ENCODE data around the gene ABCG8.
A peak's percentile ranks its signal among the peaks of the same experiment; 100 is the strongest.
"Not testable (repeated sequence)": the region's sequence is repeated elsewhere in the genome, so short reads cannot be mapped to it uniquely, and the experiment has no call there.

The ABCG8 gene

DNA sequence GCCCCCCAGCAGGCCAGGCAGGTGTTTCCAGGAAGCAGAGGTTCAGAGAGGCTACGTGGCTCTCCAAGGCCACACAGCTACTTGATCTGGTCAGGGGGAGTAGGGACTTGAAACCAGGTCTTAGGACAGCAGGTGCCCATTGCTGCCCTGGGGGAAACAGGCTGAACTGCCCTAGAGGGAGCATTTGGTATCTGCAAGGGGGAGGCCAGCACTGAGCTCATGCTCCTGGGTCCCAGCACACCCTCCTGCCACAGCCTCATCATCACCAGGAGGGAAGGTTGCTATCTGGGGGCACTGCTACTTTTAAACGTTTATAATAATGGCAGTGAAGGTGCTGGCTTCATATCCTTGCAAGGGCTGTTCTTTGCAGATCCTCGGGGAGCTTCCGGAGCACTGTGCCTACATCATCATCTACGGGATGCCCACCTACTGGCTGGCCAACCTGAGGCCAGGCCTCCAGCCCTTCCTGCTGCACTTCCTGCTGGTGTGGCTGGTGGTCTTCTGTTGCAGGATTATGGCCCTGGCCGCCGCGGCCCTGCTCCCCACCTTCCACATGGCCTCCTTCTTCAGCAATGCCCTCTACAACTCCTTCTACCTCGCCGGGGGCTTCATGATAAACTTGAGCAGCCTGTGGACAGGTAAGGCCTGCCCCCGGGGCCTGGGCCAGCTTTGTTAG is 36.1 kb downstream of the ABCG8 start:
- no peak for DNase-seq

DNA sequence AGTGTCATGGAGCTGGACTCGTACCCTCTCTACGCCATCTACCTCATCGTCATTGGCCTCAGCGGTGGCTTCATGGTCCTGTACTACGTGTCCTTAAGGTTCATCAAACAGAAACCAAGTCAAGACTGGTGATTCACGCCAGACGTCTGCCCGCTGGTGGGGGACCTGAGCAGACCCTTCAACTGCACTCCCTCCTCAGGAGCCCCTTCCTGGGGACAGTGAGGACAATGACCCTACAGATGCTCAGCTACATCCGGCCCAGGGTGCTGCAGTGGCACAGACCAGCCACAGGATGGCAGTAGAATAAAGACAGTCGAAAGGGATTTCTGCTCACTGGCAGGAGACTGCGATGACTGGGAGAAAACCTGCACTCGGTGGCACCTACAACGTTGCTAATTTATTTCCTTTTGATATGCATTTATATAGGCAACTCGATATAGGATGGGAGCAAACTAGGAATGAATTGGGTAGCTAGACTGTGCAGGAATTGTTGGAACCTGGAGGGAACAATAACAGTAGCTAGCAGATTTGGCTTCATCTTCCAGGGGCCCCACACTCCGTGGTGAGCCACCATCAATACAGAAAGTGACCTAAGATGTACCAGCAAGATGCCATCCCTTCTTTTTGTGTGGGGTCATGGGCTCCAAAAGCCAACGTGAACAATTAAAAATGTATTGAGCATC is 39.2 kb downstream of the ABCG8 start:
- peak; percentile 61 for DNase-seq

GRCh38 chr2:43879261-43879660 is 40.5 kb downstream of the ABCG8 start:
- DNase-seq = no peak

GRCh38 chr2:43880471-43880870 is 41.7 kb downstream of the ABCG8 start:
- no peak for DNase-seq

GRCh38 chr2:43880952-43881351 is 42.2 kb downstream of the ABCG8 start:
- DNase-seq = no peak

- DNase-seq = no peak
These were observed 43.5 kb downstream of the ABCG8 start for GRCh38 chr2:43882312-43882711.

DNA sequence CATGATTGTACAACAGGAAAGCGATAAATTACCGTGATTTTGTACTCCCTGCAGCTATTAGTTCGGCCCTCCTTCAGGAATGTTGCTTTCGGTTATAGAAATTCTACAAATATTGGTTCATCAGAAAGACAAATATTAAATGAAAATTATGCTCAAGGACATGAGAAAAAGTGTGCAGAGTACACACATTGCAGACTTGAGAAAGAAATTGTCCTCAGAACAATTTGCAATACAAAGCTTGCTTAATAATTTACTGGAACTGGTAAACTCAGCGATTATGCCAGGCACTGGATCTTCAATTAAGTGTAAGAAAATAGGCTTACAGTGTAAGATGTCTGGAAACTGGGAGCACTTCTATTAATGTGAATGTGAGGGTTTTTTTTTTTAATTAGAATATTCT is 45.9 kb downstream of the ABCG8 start:
- no peak for DNase-seq

GRCh38 chr2:43885132-43885632 is 46.4 kb downstream of the ABCG8 start:
- DNase-seq = no peak

GRCh38 chr2:43887176-43887575 is 48.4 kb downstream of the ABCG8 start:
- DNase-seq = no peak

DNA sequence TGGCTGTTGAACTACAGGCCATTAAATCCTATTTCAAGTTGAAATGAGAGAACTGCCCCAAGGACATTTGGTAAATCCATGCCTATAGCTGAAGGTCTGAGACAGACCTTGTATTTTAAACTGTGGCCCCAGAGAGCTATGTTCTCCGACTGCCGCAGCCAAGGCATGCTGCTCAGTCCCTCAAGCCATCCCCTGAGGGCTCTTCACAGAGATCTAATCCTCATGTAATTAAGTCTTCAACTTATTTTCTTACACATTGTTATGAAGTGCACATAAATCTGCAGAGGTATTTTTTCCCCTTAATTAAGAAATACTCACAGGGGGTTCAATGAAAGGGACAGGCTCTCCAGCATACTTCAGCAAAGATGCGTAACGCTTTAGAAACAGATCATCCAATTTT is 50.6 kb downstream of the ABCG8 start:
- DNase-seq = no peak

DNA sequence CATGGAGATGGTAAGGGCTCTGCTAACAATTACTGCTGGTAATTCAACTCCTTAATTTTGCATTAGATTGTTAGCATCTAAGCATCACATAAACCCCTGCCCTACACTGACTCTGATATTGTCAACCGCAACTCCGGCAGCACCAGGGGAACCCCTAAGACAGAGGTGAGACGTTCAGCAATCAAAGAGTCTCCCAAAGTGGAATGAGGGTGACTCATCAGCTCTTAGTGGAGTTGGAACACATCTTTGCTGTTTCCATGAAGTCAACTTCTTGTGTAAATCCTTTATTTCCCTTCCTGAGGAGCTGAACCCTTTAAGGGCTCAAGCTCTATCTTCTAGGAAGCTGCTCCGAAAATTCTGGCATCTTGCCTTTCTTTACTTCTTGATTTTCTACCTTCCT is 52.1 kb downstream of the ABCG8 start:
- no peak for DNase-seq

DNA sequence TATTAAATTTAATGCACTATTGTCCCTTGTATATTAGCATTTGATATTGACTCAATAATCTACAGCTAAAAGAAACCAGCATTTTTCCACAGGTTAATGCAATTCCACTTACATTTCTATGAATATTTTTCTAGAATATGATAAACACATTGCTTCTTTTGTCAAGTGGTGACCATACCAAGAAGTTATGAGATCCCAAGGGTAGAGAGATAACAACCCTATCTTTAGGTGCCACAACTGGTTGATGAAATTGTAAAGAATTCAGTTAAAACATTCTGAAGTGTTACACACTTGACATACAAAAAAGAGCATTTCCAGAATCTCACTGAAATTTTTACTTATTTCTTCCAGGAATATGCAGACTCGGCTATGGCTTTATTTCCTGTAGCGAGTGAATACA is 56.0 kb downstream of the ABCG8 start:
- DNase-seq = no peak

GRCh38 chr2:43896906-43897305 is 58.1 kb downstream of the ABCG8 start:
- no peak for DNase-seq

- no peak for DNase-seq
These were observed 58.7 kb downstream of the ABCG8 start for GRCh38 chr2:43897492-43897891.

GRCh38 chr2:43898134-43898837 is 59.5 kb downstream of the ABCG8 start:
- no peak for DNase-seq

DNA sequence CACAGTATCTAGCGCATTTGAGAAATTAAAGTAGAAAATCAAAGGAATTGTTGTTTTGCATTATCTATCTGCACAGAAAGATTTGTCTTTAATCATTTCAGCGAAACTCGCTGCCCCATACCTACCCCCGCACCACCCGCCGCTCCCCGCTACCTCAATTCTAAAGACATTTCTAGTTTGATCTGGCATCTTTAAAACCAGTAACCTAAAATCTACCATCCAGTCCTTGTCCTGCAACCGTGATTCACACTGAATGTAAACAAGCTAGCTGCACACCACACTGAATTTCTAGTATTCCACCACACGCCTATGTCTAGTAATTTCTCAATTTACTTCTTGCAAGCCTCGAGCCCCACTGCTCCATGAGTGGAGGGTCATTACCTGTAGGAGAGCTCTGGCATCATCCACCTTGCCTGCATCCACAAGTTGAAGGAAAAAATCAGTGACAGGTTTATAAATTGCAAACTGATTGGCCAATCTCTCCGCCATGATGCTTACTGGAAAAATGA is 60.1 kb downstream of the ABCG8 start:
- no peak for DNase-seq

- DNase-seq = no peak
These were observed 60.8 kb downstream of the ABCG8 start for GRCh38 chr2:43899589-43899988.

GRCh38 chr2:43905371-43905803 is 66.6 kb downstream of the ABCG8 start:
- DNase-seq = no peak

GRCh38 chr2:43905871-43906270 is 67.1 kb downstream of the ABCG8 start:
- DNase-seq = no peak

DNA sequence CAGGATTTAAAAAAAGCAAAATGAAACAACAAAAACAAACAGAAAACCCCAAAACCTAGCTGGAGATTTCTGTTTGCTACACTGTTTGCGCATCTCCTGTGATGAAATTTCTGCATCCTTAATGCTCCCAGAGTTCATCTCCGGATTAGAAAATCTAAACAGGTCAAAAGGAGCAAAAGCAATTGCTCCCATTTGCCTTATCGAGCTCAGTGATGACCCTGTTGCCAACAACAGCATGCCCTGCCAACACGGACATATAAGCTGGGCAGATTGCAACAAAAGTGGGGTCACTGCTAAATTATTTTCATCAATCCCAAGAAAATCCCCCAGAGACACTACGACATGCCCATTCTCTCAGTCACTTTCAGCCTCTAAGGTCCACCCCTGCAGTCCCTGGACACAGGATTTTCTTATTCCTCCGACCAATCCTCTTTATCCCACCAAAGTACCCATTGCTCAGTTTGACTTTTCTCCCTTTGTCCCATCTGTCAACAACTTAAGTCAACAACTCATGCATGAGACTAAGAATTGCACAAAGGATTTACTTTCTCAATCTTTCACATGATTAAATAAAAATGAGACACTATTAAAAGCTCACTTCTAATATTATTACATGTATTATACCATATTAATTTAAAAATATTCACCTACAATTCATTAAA is 67.8 kb downstream of the ABCG8 start:
- no peak for DNase-seq

DNA sequence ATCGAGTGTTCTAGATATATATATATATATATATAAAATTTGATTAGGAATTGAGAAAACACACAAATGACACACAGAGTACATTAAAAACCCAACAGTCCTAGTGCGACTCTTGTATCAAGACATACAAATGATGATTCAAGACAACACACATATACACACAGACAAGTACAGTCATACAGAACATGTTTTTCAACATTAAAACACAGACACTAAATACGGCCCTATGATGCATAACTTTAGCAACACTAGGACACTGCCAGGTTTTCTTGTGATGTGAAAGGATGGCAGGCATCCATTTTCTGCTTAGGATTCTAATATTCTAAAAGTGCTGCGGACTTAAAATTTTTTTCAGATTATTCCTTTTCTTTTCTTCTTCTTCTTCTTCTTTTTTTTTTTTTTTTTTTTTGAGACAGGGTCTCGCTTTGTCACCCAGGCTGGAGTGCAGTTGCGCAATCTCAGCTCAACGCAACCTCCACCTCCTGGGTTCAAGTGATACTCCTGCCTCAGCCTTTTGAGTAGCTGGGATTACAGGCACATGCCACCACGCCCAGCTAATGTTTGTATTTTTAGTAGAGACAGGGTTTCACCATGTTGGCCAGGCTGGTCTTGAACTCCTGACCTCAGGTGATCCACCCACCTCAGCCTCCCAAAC is 72.5 kb downstream of the ABCG8 start:
- not testable (repeated sequence) for DNase-seq

DNA sequence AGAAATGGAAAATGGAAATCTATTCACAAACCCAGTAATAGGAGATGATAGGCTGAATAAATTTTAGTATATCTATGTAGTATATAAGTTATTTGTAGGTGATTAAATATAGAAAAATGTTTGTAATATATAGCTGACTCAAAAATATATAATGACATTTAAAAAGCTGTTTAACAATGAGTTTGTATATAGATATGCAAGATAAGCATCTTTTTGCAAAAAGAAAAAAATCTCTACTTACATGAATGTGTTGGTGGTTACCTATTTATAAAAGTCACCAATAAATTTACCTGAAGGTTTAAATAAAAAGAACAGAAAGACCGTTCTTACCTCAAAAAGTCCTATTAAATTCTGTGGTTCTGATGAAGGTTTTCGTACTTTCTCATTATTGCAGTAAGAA is 85.7 kb downstream of the ABCG8 start:
- DNase-seq = no peak

- no peak for DNase-seq
These were observed 86.7 kb downstream of the ABCG8 start for GRCh38 chr2:43925431-43925830.
